Tibial nerve (tissue), 4 donors: Measurements from ENCODE around the gene IQSEC3. TPM values are rescaled to one million over a fixed set of nuclear protein-coding genes. Genes with fewer than 3 reads are reported as not detected.

Experiments used
- DNase-seq, 2 donors: peaks; one replicate each; pipeline ENCODE4 v3.0.0-alpha.2; 2019; ENCODE audit warnings: low spot score in 2 of 2
- H3K27ac ChIP-seq, 4 donors: fragments of 200-600 bp; sonication (generic) in 3 of 4; one replicate each; pipeline ENCODE4 v1.5.1; 2017 to 2019; ENCODE audit warnings: mild to moderate bottlenecking in 1 of 4
- H3K27me3 ChIP-seq, 2 donors: fragments of 200-600 bp; sonication (generic) in 1 of 2; one replicate each; pipeline versions ENCODE4 v1.5.1 to v1.6.0; 2017 to 2019
- H3K36me3 ChIP-seq, 3 donors: fragments of 200-600 bp; sonication (generic); one replicate each; pipeline ENCODE4 v1.5.1; 2018 to 2019
- H3K4me1 ChIP-seq, 4 donors: fragments of 200-600 bp; sonication (generic) in 3 of 4; one replicate each; pipeline ENCODE4 v1.5.1; 2017 to 2019
- H3K4me3 ChIP-seq, 4 donors: fragments of 200-600 bp; sonication (generic) in 3 of 4; one replicate each; pipeline ENCODE4 v1.5.1; 2017 to 2019; ENCODE audit warnings: mild to moderate bottlenecking in 1 of 4, moderate library complexity in 1 of 4
- H3K9me3 ChIP-seq, 4 donors: fragments of 200-600 bp; sonication (generic) in 3 of 4; one replicate each; pipeline ENCODE4 v1.5.1; 2017 to 2019
- EP300 ChIP-seq, 2 donors: sonication (generic); formaldehyde crosslinking; IDR thresholded peaks; one replicate each; pipeline ENCODE4 v1.6.1; 2017; ENCODE audit warnings: antibody characterized with exemption in 2 of 2, mild to moderate bottlenecking in 1 of 2
- POLR2A ChIP-seq, 2 donors: fragments of 450-650 bp; IDR thresholded peaks; one replicate each; pipeline ENCODE4 v1.6.1; 2017; ENCODE audit warnings: antibody characterized with exemption in 2 of 2, mild to moderate bottlenecking in 2 of 2, moderate library complexity in 2 of 2
- WGBS, 2 donors: methylation state at CpG; one replicate each; pipeline ENCODE4 v1.1.5; 2018; 5-methylcytosine and 5-hydroxymethylcytosine counted together
- total RNA-seq, 4 donors: library from RNA; depleted of rRNA; stranded (reverse); fragments of >200 nt; gene quantifications; one replicate each; pipeline ENCODE4 v1.1.0, GENCODE V29; 2016
- TF ChIP-seq, protein P1 (sequence below), 5 experiments: fragments of 200-600 bp in 3 of 5; fragments of 450-650 bp in 2 of 5; sonication (generic) in 3 of 5; IDR thresholded peaks; one replicate each; pipeline ENCODE4 v1.5.1; 2016 to 2019; ENCODE audit warnings: antibody characterized with exemption in 5 of 5, mild to moderate bottlenecking in 3 of 5, moderate library complexity in 2 of 5

The IQSEC3 gene
- total RNA-seq, 4 donors from 2014 or later, result 0.84 to 6.5 (median 1.6) TPM

DNA sequence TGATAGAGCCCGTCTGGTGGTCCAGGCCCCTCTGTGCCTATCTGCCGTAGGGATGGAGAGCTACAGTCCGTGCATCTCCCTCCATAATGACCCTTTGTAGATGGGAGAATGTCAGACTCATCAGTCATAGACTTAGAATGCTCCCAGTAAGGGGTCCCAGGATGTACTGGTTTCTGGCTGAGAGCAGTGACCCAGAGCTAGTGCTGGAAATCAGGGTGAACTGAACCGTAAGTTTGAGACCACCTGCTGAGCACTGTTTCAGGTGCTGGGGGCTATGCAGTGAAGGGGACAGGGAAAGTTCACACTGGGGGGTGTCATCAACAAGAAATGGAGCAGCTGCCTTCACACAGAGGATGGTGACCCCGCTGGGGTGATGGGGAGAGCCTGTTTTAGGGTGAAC, 113.3 kb downstream of the IQSEC3 start:
- Histone ChIP-seq H3K9me3 (no peaks in the 10 kb centered on the region), H3K27ac (peak overlapping the region in 2 of 4 donors; percentile 1 to 43), H3K4me3 (no peak overlapping the region), H3K36me3 (no peaks in the 10 kb centered on the region), H3K27me3 (no peaks in the 10 kb centered on the region), H3K4me1 (peaks cover 0 to 25% (median 0%) of the 10 kb centered on the region in 4 donors)
- no peak for TF ChIP-seq EP300 (IDR thresholded peaks at IDR 0.05)
- TF ChIP-seq POLR2A (IDR thresholded peaks at IDR 0.05), result no peak
- TF ChIP-seq, protein P1, sequence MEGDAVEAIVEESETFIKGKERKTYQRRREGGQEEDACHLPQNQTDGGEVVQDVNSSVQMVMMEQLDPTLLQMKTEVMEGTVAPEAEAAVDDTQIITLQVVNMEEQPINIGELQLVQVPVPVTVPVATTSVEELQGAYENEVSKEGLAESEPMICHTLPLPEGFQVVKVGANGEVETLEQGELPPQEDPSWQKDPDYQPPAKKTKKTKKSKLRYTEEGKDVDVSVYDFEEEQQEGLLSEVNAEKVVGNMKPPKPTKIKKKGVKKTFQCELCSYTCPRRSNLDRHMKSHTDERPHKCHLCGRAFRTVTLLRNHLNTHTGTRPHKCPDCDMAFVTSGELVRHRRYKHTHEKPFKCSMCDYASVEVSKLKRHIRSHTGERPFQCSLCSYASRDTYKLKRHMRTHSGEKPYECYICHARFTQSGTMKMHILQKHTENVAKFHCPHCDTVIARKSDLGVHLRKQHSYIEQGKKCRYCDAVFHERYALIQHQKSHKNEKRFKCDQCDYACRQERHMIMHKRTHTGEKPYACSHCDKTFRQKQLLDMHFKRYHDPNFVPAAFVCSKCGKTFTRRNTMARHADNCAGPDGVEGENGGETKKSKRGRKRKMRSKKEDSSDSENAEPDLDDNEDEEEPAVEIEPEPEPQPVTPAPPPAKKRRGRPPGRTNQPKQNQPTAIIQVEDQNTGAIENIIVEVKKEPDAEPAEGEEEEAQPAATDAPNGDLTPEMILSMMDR (IDR thresholded peaks at IDR 0.05), result no peak
- WGBS, 2 donors, result 72 to 83% methylated on average over 5 of the region's 5 CpGs
- DNase-seq, result no peak

DNA sequence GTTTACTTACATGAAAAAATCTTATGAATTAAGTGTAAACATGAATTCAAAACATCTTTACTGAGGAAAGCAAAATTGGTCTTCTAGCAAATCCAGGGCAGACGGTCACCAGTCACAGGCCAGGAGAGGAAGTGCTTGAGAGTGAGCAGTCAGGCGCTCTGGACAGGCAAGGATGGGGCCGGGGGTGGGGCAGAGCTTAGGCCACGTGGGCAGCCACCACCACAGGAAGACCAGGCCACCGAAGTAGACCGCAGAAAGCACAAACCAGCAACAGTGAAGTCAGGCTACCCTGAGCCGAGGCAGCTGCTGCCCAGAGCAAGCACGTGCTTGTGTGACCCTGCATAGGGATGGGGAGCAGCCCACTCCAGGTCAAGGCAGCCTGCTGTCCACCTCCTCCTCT, 113.9 kb downstream of the IQSEC3 start:
- Histone ChIP-seq H3K27ac (peak overlapping the region in 1 of 4 donors; percentile 1), H3K9me3 (no peaks in the 10 kb centered on the region), H3K36me3 (no peaks in the 10 kb centered on the region), H3K4me3 (no peak overlapping the region), H3K27me3 (no peaks in the 10 kb centered on the region), H3K4me1 (peaks cover 0 to 25% (median 0%) of the 10 kb centered on the region in 4 donors)
- TF ChIP-seq, protein P1 (IDR thresholded peaks at IDR 0.05), result no peak
- TF ChIP-seq EP300 (IDR thresholded peaks at IDR 0.05) (no peak), POLR2A (IDR thresholded peaks at IDR 0.05) (no peak)
- DNase-seq, result peak; percentile 23 to 34
- WGBS, 2 donors, result 45 to 49% methylated on average over 7 to 8 of the region's 8 CpGs

DNA sequence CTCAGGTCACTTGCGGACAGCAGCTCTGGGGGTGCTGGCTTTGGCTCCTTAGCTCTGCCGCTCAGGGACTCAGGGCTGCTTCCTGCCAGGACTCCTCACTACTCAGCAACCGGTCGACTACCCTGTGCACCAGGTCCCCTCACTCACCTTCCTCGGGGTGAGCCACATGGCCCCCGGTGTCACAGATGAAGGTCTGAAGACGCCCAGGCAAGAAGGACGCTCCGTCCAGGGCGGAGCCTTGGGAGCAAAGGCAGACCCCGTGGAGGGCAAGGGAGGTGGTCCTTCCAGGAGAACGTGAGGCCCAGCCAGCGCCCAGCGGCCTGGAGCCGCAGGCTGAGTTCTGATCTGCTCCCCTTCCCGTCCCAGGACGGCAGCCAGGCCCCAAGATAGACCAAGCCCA, 115.4 kb downstream of the IQSEC3 start:
- Histone ChIP-seq H3K9me3 (no peaks in the 10 kb centered on the region), H3K4me1 (peaks cover 0 to 15% (median 0%) of the 10 kb centered on the region in 4 donors), H3K27ac (no peak overlapping the region), H3K36me3 (no peaks in the 10 kb centered on the region), H3K4me3 (no peak overlapping the region), H3K27me3 (no peaks in the 10 kb centered on the region)
- whole genome bisulfite sequencing, 2 donors, result 68 to 73% methylated on average over 11 to 15 of the region's 17 CpGs
- no peak for DNase-seq
- TF ChIP-seq POLR2A (IDR thresholded peaks at IDR 0.05) (no peak), EP300 (IDR thresholded peaks at IDR 0.05) (no peak)
- TF ChIP-seq, protein P1 (IDR thresholded peaks at IDR 0.05), result no peak

DNA sequence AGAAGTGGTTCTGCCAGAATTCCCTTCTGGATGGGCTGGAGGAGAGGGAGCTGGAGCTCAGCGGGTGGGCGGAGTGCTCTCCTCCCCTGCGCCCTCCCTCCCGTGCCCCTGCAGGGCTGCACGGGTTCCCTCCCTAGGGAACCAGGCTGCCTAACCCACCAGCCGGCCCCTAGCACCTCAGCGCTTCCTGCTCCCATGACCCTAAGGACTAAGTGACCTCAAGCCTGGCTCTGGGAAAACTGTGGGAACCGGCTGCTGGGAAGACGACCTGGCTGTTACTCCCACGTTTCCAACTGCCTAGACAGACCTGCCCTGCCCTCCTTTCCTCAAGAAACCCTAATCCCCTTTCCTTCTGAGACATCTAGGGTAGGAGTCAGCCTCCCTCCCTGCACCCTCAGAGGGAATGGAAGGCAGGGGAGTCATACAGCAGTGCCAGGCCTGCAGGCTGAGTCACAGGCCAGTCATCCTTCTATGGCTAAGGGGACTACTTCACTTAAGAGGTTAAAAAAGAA, 115.9 kb downstream of the IQSEC3 start:
- no peaks in the 10 kb centered on the region for H3K27me3 ChIP-seq
- H3K27ac ChIP-seq, result no peak overlapping the region
- H3K36me3 ChIP-seq, result no peaks in the 10 kb centered on the region
- no peaks in the 10 kb centered on the region for H3K9me3 ChIP-seq
- H3K4me3 ChIP-seq, result no peak overlapping the region
- WGBS, 2 donors, result 27 to 48% methylated on average over 6 to 10 of the region's 10 CpGs
- no peak for DNase-seq
- H3K4me1 ChIP-seq, result peaks cover 0 to 14% (median 0%) of the 10 kb centered on the region in 4 donors
- TF ChIP-seq EP300 (IDR thresholded peaks at IDR 0.05) (no peak), POLR2A (IDR thresholded peaks at IDR 0.05) (no peak)
- TF ChIP-seq, protein P1 (IDR thresholded peaks at IDR 0.05), result no peak

DNA sequence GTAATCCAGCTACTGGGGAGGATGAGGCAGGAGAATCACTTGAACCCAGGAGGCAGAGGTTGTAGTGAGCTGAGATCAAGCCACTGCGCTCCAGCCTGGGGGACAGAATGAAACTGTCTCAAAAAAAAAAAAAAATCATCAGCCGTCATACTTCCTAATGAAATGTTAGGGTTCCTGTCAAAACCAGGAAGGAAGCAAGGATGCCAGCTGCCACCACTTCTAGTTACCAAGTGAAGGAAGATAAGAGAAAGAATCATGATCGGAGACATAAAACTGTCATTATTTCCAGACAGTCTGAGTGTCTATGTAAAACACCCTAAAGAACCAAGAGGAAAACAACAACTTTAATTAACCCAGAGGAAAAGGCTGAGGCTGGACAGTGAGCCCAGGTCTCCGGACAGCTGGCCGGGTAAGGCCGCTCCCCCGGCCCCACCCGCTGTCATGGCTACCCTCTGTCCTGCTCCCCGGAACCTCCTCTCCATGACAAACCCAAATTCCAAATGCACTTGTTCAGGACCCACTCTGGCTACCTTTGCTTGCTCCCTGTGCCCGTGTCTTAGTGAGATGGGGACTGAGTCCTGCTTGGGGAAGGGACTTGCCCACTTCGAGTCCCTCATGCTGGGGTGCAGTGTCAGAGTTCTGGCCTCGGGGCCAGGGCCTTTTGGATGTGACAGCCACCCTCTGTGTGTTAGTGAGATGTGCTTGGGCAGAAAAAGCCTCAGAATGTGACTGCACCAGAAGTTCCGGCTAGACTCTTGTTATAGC, 118.4 kb downstream of the IQSEC3 start:
- Histone ChIP-seq H3K36me3 (no peaks in the 10 kb centered on the region), H3K4me1 (peaks cover 0 to 15% (median 1%) of the 10 kb centered on the region in 4 donors), H3K27me3 (peaks cover 0 to 6% of the 10 kb centered on the region in 2 donors), H3K27ac (no peak overlapping the region), H3K4me3 (no peak overlapping the region), H3K9me3 (no peaks in the 10 kb centered on the region)
- DNase-seq, result no peak
- no peak for TF ChIP-seq POLR2A (IDR thresholded peaks at IDR 0.05)
- TF ChIP-seq, protein P1 (IDR thresholded peaks at IDR 0.05), result no peak
- TF ChIP-seq EP300 (IDR thresholded peaks at IDR 0.05), result no peak
- 61 to 77% methylated on average over 11 to 13 of the region's 13 CpGs for WGBS, 2 donors
